ENCODE measurements around the gene TOM1L1. TPM values are rescaled to one million over a fixed set of nuclear protein-coding genes. Genes with fewer than 3 reads are reported as not detected.
A peak's percentile ranks its signal among the peaks of the same experiment; 100 is the strongest.

TOM1L1 gene
- total RNA-seq, 1 experiment from 2014 or later, result 44.6 TPM

- H2BK12ac ChIP-seq (ENCODE audit: insufficient read length, low read depth, low read length), result no peak overlapping the region
- H3T11ph ChIP-seq (ENCODE audit: low read length), result no peak overlapping the region
- H3K56ac ChIP-seq (ENCODE audit: insufficient read length, low read depth, low read length), result no peak overlapping the region
- H3K23me2 ChIP-seq (ENCODE audit: insufficient read length, low read depth, low read length, poor library complexity, severe bottlenecking), result no peaks in the 10 kb centered on the region
- no peak overlapping the region for H3K4ac ChIP-seq (ENCODE audit: low read depth, low read length)
- H3K79me1 ChIP-seq (ENCODE audit: insufficient read depth, low read depth, low read length, poor library complexity, severe bottlenecking), result no peaks in the 10 kb centered on the region
- peak overlapping the region in 1 of 3 experiments; percentile 39; a peak in 2 of 7 replicates for H3K27ac Mint-ChIP-seq
- no peaks in the 10 kb centered on the region for H3K4me1 Mint-ChIP-seq
- no peaks in the 10 kb centered on the region for H3K9me3 Mint-ChIP-seq
- no peak overlapping the region for H2BK15ac ChIP-seq (ENCODE audit: low read depth, low read length)
- no peak overlapping the region for H2BK120ac ChIP-seq (ENCODE audit: low read depth, low read length, poor library complexity, severe bottlenecking)
- H3K36me3 Mint-ChIP-seq (ENCODE audit: insufficient read depth in 1 of 3, low read depth in 3 of 3), result peaks cover 16 to 44% (median 43%) of the 10 kb centered on the region in 3 experiments; a peak in 6 of 7 replicates
- no peak overlapping the region for H3K23ac ChIP-seq (ENCODE audit: insufficient read length, low read depth, low read length)
- no peak overlapping the region for H4K8ac ChIP-seq (replicated peaks; ENCODE audit: insufficient read length, low read depth, low read length)
- H4K91ac ChIP-seq (ENCODE audit: insufficient read length, low read depth, low read length), result no peak overlapping the region
- H3K9ac ChIP-seq (ENCODE audit: extremely low read depth, insufficient read length, low read length), result no peak overlapping the region
- no peak overlapping the region for H2AFZ ChIP-seq (ENCODE audit: low read length)
- H3K4me1 ChIP-seq (ENCODE audit: insufficient read depth, low read length), result no peaks in the 10 kb centered on the region
- no peak for DNase-seq
- no peak overlapping the region for H3K4me3 Mint-ChIP-seq
- no peak overlapping the region for H3K27ac ChIP-seq (ENCODE audit: insufficient read length, low read depth, low read length)
- H3K27me3 Mint-ChIP-seq (ENCODE audit: low read depth), result no peaks in the 10 kb centered on the region
- H2AK5ac ChIP-seq (ENCODE audit: insufficient read length, low read length), result no peak overlapping the region
- no peaks in the 10 kb centered on the region for H3K27me3 ChIP-seq (ENCODE audit: insufficient read depth, low read length)
- no peak overlapping the region for H3K14ac ChIP-seq (ENCODE audit: insufficient read depth, low read length)
- no peaks in the 10 kb centered on the region for H4K20me1 ChIP-seq (ENCODE audit: control insufficient read depth, insufficient read depth, insufficient read length)
- no peak for TF ChIP-seq CTCF (conservative IDR thresholded peaks at IDR 0.05)
- no peak overlapping the region for H4K5ac ChIP-seq (ENCODE audit: insufficient read length, low read depth, low read length)
- no peak overlapping the region for H3K4me2 ChIP-seq (ENCODE audit: insufficient read depth, insufficient read length, low read length)
- no peak overlapping the region for H2BK5ac ChIP-seq (ENCODE audit: insufficient read length, low read length)
- H3K18ac ChIP-seq (ENCODE audit: insufficient read length, low read depth, low read length), result no peak overlapping the region
- H2BK20ac ChIP-seq (ENCODE audit: low read depth, low read length, poor library complexity, severe bottlenecking), result no peak overlapping the region
- no peaks in the 10 kb centered on the region for H3K9me3 ChIP-seq (ENCODE audit: control insufficient read depth, low read depth, low read length)
- no peaks in the 10 kb centered on the region for H3K79me2 ChIP-seq (ENCODE audit: insufficient read depth, low read length)
- WGBS (ENCODE audit: extremely low coverage, insufficient read length, low lambda C conversion rate), result no CpG with 5 or more reads among the region's 1 CpG
Observed at GRCh38 chr17:54944796-54945195, 44.1 kb downstream of the TOM1L1 start.
